ENCODE results near the gene TRAK1. TPM values are rescaled to one million over a fixed set of nuclear protein-coding genes. Genes with fewer than 3 reads are reported as not detected.

Gene TRAK1
- total and polyA plus RNA-seq, 10 of the 15 experiments (the other 5 are each of a cell fraction or from before 2014, with no cell fraction given) = 6.6 to 46.2 (median 23.7) TPM

- RAD21 ChIA-PET (ENCODE audit: unreplicated experiment) = no interaction called here
- peaks cover 5% of the 10 kb centered on the region for H3K79me2 ChIP-seq (ENCODE audit: control insufficient read depth, insufficient read depth, low read length)
- POLR2A ChIA-PET = no interaction called here
- no peaks in the 10 kb centered on the region for H4K20me1 ChIP-seq (ENCODE audit: control insufficient read depth, insufficient read depth)
- WGBS (ENCODE audit: insufficient coverage, insufficient replicate concordance, low lambda C conversion rate, missing lambda C conversion rate) = 92% methylated on average over 6 of the region's 6 CpGs
- no peaks in the 10 kb centered on the region for H3K9me3 ChIP-seq (replicated peaks; ENCODE audit: control insufficient read depth, insufficient read depth, low read length)
- CTCF ChIA-PET = interaction anchor here (3.3 to 7.7 kb wide), 5 partner anchors 9 to 88 kb away, joined by 29 to 159 read pairs (median 50); no protein-coding TSS in a partner anchor
- SMC1A ChIA-PET (ENCODE audit: uncharacterized antibody, unreplicated experiment) = interaction anchor here (1.0 to 3.8 kb wide), 4 partner anchors 26 to 72 kb away, joined by 3 to 26 read pairs (median 4); no protein-coding TSS in a partner anchor
- DNase-seq (ENCODE audit: low read depth, low spot score) (no peak), ATAC-seq (no peak), FAIRE-seq (no peak)
- in situ Hi-C loops (cut with MboI) (no loop called here), intact Hi-C loops (cut with micrococcal nuclease; ENCODE audit: unreplicated experiment) (no loop called here)
- no peaks in the 10 kb centered on the region for H3K27me3 ChIP-seq (replicated peaks in 1 of 2; ENCODE audit: control insufficient read depth in 2 of 2, insufficient read depth in 2 of 2, low read length in 1 of 2)
- no peak overlapping the region for H3K9ac ChIP-seq (ENCODE audit: control insufficient read depth, insufficient read depth, low read length)
- no peak overlapping the region for H3K4me3 ChIP-seq
- BruUV-seq (replicated peaks) = no TSS peak
- no peak overlapping the region for H3K27ac ChIP-seq (ENCODE audit: control insufficient read depth, insufficient read depth)
- H3K4me2 ChIP-seq (ENCODE audit: control insufficient read depth, insufficient read depth) = no peak overlapping the region
- peaks cover 33% of the 10 kb centered on the region for H3K4me1 ChIP-seq (ENCODE audit: control insufficient read depth, insufficient read depth, low read length)
- no peak overlapping the region for H2AFZ ChIP-seq (ENCODE audit: control insufficient read depth, low read depth, low read length)
- H3K36me3 ChIP-seq (ENCODE audit: control insufficient read depth in 2 of 2, insufficient read depth in 2 of 2, low read length in 1 of 2) = peaks cover 4 to 17% of the 10 kb centered on the region in 2 experiments; a peak in 3 of 4 replicates
- TF ChIP-seq RELA (IDR thresholded peaks at IDR 0.05; ENCODE audit: borderline replicate concordance, partially characterized antibody) (no peak), ZBED1 (IDR thresholded peaks at IDR 0.05; ENCODE audit: borderline replicate concordance) (no peak), TCF12 (IDR thresholded peaks at IDR 0.05; ENCODE audit: low read depth, low read length) (no peak), CHD2 (IDR thresholded peaks at IDR 0.05; ENCODE audit: borderline replicate concordance, low read depth, low read length) (no peak), MYC (IDR thresholded peaks at IDR 0.05; ENCODE audit: insufficient read depth, insufficient read length, insufficient replicate concordance, low read length, severe bottlenecking) (no peak), PRDM15 (CRISPR knock-in tag; IDR thresholded peaks at IDR 0.05) (no peak), POLR2AphosphoS2 (IDR thresholded peaks at IDR 0.05; ENCODE audit: low read depth, low read length) (no peak), MAX (IDR thresholded peaks at IDR 0.05; ENCODE audit: low read depth, low read length) (no peak), SMARCA5 (IDR thresholded peaks at IDR 0.05) (no peak), E2F8 (IDR thresholded peaks at IDR 0.05; ENCODE audit: low read depth, partially characterized antibody) (no peak), SMAD1 (IDR thresholded peaks at IDR 0.05; ENCODE audit: low read depth, partially characterized antibody) (no peak), NKRF (conservative IDR thresholded peaks at IDR 0.05) (no peak)
These were observed 97.9 kb downstream of the TRAK1 start for GRCh38 chr3:42189001-42189460.

All from GM12878 (cell line).